ENCODE results near the gene FIG4. TPM values are rescaled to one million over a fixed set of nuclear protein-coding genes. Genes with fewer than 3 reads are reported as not detected.

The FIG4 gene
- polyA plus RNA-seq, 3 donors: 27.2 to 65.3 (median 53.7) TPM

DNA sequence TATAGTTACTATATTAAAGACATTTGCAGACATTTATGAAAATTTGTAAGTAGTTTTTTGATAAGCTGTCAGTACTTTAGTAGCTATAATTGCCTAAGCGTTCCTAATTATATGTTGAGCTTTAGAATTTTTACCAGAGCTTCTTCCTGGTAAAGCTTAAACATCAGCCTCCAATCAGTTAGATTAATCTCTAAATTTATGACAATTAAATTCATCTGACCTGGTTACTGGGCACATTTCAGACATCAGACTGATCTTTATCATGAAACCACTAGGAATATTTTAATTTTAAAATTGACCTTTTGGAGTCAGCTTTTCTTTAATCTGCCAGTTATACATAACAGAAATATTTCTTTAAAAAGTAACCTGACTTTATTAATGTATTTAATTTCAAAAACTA is 23.5 kb downstream of the FIG4 start:
- Histone ChIP-seq H3K9ac (ENCODE audit: insufficient read depth, low read length, poor library complexity, severe bottlenecking) (no peak overlapping the region), H3K4me1 (ENCODE audit: control insufficient read depth in 1 of 2, insufficient read depth in 2 of 2, low read length in 2 of 2) (no peaks in the 10 kb centered on the region), H3K36me3 (replicated peaks in 1 of 2; ENCODE audit: control insufficient read depth in 1 of 2, insufficient read depth in 2 of 2, low read length in 2 of 2) (peaks cover 28 to 61% of the 10 kb centered on the region in 2 donors), H3K4me2 (replicated peaks; ENCODE audit: extremely low read depth, low read length, poor library complexity, severe bottlenecking) (no peak overlapping the region), H4K20me1 (ENCODE audit: insufficient read depth, low read length) (peaks cover 68% of the 10 kb centered on the region), H3K9me3 (replicated peaks in 1 of 2; ENCODE audit: control insufficient read depth in 1 of 2, insufficient read depth in 1 of 2, low read length in 2 of 2) (no peaks in the 10 kb centered on the region), H3K4me3 (replicated peaks in 1 of 3; ENCODE audit: low read depth in 2 of 3, low read length in 3 of 3) (no peak overlapping the region), H3K27ac (ENCODE audit: low read depth in 1 of 2, low read length in 2 of 2) (no peak overlapping the region), H2AFZ (ENCODE audit: insufficient read depth, low read depth, low read length, poor library complexity, severe bottlenecking) (no peak overlapping the region), H3K27me3 (ENCODE audit: control insufficient read depth in 2 of 2, insufficient read depth in 2 of 2, low read length in 2 of 2) (no peaks in the 10 kb centered on the region), H3K79me2 (ENCODE audit: insufficient read depth, low read length) (peaks cover 48% of the 10 kb centered on the region)
- H3K36me3 Mint-ChIP-seq: peaks cover 41 to 49% of the 10 kb centered on the region in 2 donors
- H3K4me3 Mint-ChIP-seq: no peak overlapping the region
- TF ChIP-seq, protein P1, sequence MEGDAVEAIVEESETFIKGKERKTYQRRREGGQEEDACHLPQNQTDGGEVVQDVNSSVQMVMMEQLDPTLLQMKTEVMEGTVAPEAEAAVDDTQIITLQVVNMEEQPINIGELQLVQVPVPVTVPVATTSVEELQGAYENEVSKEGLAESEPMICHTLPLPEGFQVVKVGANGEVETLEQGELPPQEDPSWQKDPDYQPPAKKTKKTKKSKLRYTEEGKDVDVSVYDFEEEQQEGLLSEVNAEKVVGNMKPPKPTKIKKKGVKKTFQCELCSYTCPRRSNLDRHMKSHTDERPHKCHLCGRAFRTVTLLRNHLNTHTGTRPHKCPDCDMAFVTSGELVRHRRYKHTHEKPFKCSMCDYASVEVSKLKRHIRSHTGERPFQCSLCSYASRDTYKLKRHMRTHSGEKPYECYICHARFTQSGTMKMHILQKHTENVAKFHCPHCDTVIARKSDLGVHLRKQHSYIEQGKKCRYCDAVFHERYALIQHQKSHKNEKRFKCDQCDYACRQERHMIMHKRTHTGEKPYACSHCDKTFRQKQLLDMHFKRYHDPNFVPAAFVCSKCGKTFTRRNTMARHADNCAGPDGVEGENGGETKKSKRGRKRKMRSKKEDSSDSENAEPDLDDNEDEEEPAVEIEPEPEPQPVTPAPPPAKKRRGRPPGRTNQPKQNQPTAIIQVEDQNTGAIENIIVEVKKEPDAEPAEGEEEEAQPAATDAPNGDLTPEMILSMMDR (IDR thresholded peaks at IDR 0.05): no peak
- no peak overlapping the region for H3K27ac Mint-ChIP-seq
- WGBS (ENCODE audit: insufficient coverage): no CpG with 5 or more reads among the region's 1 CpG
- H3K9me3 Mint-ChIP-seq: peaks cover 0 to 7% (median 1%) of the 10 kb centered on the region in 7 donors
- intact Hi-C loops (cut with micrococcal nuclease): no loop called here
- H3K27me3 Mint-ChIP-seq (ENCODE audit: low read depth in 3 of 3): peaks cover 0 to 2% (median 0%) of the 10 kb centered on the region in 3 donors
- DNase-seq: no peak
- peaks cover 11% of the 10 kb centered on the region for H3K4me1 Mint-ChIP-seq

GRCh38 chr6:109715616-109716015 is 24.5 kb downstream of the FIG4 start:
- Mint-ChIP-seq H3K36me3 (peaks cover 45 to 52% of the 10 kb centered on the region in 2 donors), H3K27ac (no peak overlapping the region), H3K4me3 (no peak overlapping the region), H3K4me1 (peaks cover 11% of the 10 kb centered on the region), H3K27me3 (ENCODE audit: low read depth in 3 of 3) (peaks cover 0 to 2% (median 0%) of the 10 kb centered on the region in 3 donors), H3K9me3 (no peaks in the 10 kb centered on the region)
- Histone ChIP-seq H3K4me2 (replicated peaks; ENCODE audit: extremely low read depth, low read length, poor library complexity, severe bottlenecking) (no peak overlapping the region), H3K9me3 (replicated peaks in 1 of 2; ENCODE audit: control insufficient read depth in 1 of 2, insufficient read depth in 1 of 2, low read length in 2 of 2) (no peaks in the 10 kb centered on the region), H3K4me1 (ENCODE audit: control insufficient read depth in 1 of 2, insufficient read depth in 2 of 2, low read length in 2 of 2) (no peaks in the 10 kb centered on the region), H4K20me1 (ENCODE audit: insufficient read depth, low read length) (peaks cover 61% of the 10 kb centered on the region), H3K79me2 (ENCODE audit: insufficient read depth, low read length) (peaks cover 38% of the 10 kb centered on the region), H3K27ac (ENCODE audit: low read depth in 1 of 2, low read length in 2 of 2) (no peak overlapping the region), H3K9ac (ENCODE audit: insufficient read depth, low read length, poor library complexity, severe bottlenecking) (no peak overlapping the region), H2AFZ (ENCODE audit: insufficient read depth, low read depth, low read length, poor library complexity, severe bottlenecking) (no peak overlapping the region), H3K27me3 (ENCODE audit: control insufficient read depth in 2 of 2, insufficient read depth in 2 of 2, low read length in 2 of 2) (no peaks in the 10 kb centered on the region), H3K36me3 (replicated peaks in 1 of 2; ENCODE audit: control insufficient read depth in 1 of 2, insufficient read depth in 2 of 2, low read length in 2 of 2) (peaks cover 36 to 71% of the 10 kb centered on the region in 2 donors), H3K4me3 (replicated peaks in 1 of 3; ENCODE audit: low read depth in 2 of 3, low read length in 3 of 3) (no peak overlapping the region)
- DNase-seq: no peak
- TF ChIP-seq, protein P1 (IDR thresholded peaks at IDR 0.05): no peak
- WGBS (ENCODE audit: insufficient coverage): no CpG with 5 or more reads among the region's 2 CpGs
- intact Hi-C loops (cut with micrococcal nuclease): no loop called here
